SU-DHL-6 (cell line): ENCODE measurements around the gene DUSP28.

Experiments used
- CTCF ChIP-seq: fragments of 200-600 bp; sonication (generic); IDR thresholded peaks from one replicate; pipeline ENCODE4 v1.5.1; 2017; ENCODE audit warnings: antibody characterized with exemption, mild to moderate bottlenecking, low read length, moderate library complexity; ENCODE audit not compliant: insufficient read depth, poor library complexity, severe bottlenecking
- EZH2phosphoT487 ChIP-seq: fragments of 200-600 bp; sonication (generic), shearing (Covaris generic); conservative IDR thresholded peaks from 2 replicates; pipeline ENCODE4 v1.6.1; 2018; ENCODE audit warnings: mild to moderate bottlenecking, antibody characterized with exemption, low read length, moderate library complexity, mixed read lengths

- no peak for TF ChIP-seq CTCF
- TF ChIP-seq EZH2phosphoT487, result no peak
Observed at GRCh38 chr2:240529344-240529999, 30.7 kb upstream of the DUSP28 start.
